ENCODE data around the gene EML1.

DNA sequence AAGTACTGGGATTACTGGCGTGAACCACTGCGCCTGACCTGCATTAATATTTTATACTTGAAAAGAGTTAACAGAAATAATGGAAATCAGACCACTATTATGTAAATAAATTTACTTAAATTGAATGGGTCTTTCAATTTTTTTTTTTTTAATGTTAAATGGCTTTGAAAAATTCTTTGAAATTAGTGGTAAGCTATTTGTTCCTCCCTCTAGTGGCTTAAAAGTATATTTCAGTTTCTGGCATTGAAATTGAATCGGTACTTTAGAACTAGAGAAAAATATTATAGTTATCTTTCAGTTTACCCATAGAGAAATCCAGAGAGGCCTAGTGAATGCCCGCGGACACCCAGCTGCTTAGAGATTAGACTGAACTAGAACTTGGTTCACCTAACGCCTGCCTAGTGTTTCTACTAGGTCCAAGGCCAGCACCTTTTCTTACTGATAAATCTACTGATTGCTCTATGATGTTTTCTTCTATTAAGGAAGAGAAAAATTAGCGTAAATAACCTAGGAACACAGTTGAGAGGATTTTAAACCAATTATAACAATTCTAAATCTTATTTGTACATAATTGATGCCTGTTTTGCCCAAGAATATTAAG, 106.5 kb downstream of the EML1 start:
- TF ChIP-seq, protein P1, sequence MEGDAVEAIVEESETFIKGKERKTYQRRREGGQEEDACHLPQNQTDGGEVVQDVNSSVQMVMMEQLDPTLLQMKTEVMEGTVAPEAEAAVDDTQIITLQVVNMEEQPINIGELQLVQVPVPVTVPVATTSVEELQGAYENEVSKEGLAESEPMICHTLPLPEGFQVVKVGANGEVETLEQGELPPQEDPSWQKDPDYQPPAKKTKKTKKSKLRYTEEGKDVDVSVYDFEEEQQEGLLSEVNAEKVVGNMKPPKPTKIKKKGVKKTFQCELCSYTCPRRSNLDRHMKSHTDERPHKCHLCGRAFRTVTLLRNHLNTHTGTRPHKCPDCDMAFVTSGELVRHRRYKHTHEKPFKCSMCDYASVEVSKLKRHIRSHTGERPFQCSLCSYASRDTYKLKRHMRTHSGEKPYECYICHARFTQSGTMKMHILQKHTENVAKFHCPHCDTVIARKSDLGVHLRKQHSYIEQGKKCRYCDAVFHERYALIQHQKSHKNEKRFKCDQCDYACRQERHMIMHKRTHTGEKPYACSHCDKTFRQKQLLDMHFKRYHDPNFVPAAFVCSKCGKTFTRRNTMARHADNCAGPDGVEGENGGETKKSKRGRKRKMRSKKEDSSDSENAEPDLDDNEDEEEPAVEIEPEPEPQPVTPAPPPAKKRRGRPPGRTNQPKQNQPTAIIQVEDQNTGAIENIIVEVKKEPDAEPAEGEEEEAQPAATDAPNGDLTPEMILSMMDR (IDR thresholded peaks at IDR 0.05) = peak in 2 of 3 experiments; percentile 11 to 75
- no peak for TF ChIP-seq POLR2A (IDR thresholded peaks at IDR 0.05)
